Measurements from ENCODE around the gene PLCB3.

- TF ChIP-seq EZH2 (conservative IDR thresholded peaks at IDR 0.05; ENCODE audit: low read depth, low read length) (no peak), ELF3 (CRISPR knock-in tag; IDR thresholded peaks at IDR 0.05) (no peak), UBTF (CRISPR knock-in tag; IDR thresholded peaks at IDR 0.05) (no peak), ATF2 (CRISPR knock-in tag; IDR thresholded peaks at IDR 0.05) (no peak), HMGXB4 (CRISPR knock-in tag; IDR thresholded peaks at IDR 0.05; ENCODE audit: borderline replicate concordance in 1 of 2, low read depth in 1 of 2) (no peak), ZNF282 (IDR thresholded peaks at IDR 0.05; ENCODE audit: partially characterized antibody) (no peak), ZBTB46 (CRISPR knock-in tag; IDR thresholded peaks at IDR 0.05; ENCODE audit: borderline replicate concordance) (no peak), CTCF (CRISPR knock-in tag; IDR thresholded peaks at IDR 0.05) (no peak), POLR2AphosphoS5 (IDR thresholded peaks at IDR 0.05; ENCODE audit: low read depth, low read length) (no peak), CBX5 (CRISPR knock-in tag; IDR thresholded peaks at IDR 0.05; ENCODE audit: borderline replicate concordance) (no peak), ESRRA (CRISPR knock-in tag; IDR thresholded peaks at IDR 0.05; ENCODE audit: low read depth) (no peak)
These were observed 40.9 kb upstream of the PLCB3 start for GRCh38 chr11:64210301-64211020.
